TTC549 (cell line): ENCODE data around the gene TMEM9B.
"Not testable (repeated sequence)": the region's sequence is repeated elsewhere in the genome, so short reads cannot be mapped to it uniquely, and the experiment has no call there.

ENCODE experiments used
- FAIRE-seq: peaks from 2 replicates; lab custom pipeline; 2012; peaks lifted over from hg19 to GRCh38; lab: Jason Lieb, UNC

Gene TMEM9B

GRCh38 chr11:8964324-8965320, at the start of gene TMEM9B:
TSS of gene TMEM9B (minus strand) at chr11:8964442. CDS start at chr11:8964313, 129 bp downstream.
- FAIRE-seq, result no peak

GRCh38 chr11:9013373-9013772, 49.1 kb upstream of the TMEM9B start:
- FAIRE-seq, result no peak

- FAIRE-seq, result not testable (repeated sequence)
Measured at GRCh38 chr11:9009538-9009937, 45.3 kb upstream of the TMEM9B start.

GRCh38 chr11:9008661-9009060, 44.4 kb upstream of the TMEM9B start:
- no peak for FAIRE-seq

GRCh38 chr11:9008011-9008550, 43.8 kb upstream of the TMEM9B start:
- no peak for FAIRE-seq

- no peak for FAIRE-seq
Measured at GRCh38 chr11:9005087-9005486, 40.8 kb upstream of the TMEM9B start.

GRCh38 chr11:9004183-9004926, 40.1 kb upstream of the TMEM9B start:
- FAIRE-seq, result no peak

GRCh38 chr11:9003573-9004182, 39.4 kb upstream of the TMEM9B start, which contains the start of gene NRIP3:
TSS of gene NRIP3 (minus strand) at chr11:9004001. CDS start at chr11:9003935, 66 bp downstream.
- FAIRE-seq, result no peak

- no peak for FAIRE-seq
Measured at GRCh38 chr11:9002920-9003572, 38.8 kb upstream of the TMEM9B start.

GRCh38 chr11:9001736-9002135, 37.5 kb upstream of the TMEM9B start:
- FAIRE-seq, result no peak

- no peak for FAIRE-seq
Measured at GRCh38 chr11:8998017-8998416, 33.8 kb upstream of the TMEM9B start.

GRCh38 chr11:8997451-8997850, 33.2 kb upstream of the TMEM9B start:
- FAIRE-seq, result no peak

GRCh38 chr11:8989453-8989852, 25.2 kb upstream of the TMEM9B start:
- no peak for FAIRE-seq

GRCh38 chr11:8988329-8989234, 24.3 kb upstream of the TMEM9B start:
- FAIRE-seq, result no peak

GRCh38 chr11:8987446-8987845, 23.2 kb upstream of the TMEM9B start:
- no peak for FAIRE-seq

GRCh38 chr11:8986772-8987171, 22.5 kb upstream of the TMEM9B start:
- not testable (repeated sequence) for FAIRE-seq

GRCh38 chr11:8985462-8985861, 21.2 kb upstream of the TMEM9B start:
- FAIRE-seq, result no peak

GRCh38 chr11:8983552-8983951, 19.3 kb upstream of the TMEM9B start:
- FAIRE-seq, result no peak

GRCh38 chr11:8980485-8980884, 16.2 kb upstream of the TMEM9B start:
- no peak for FAIRE-seq

GRCh38 chr11:8979365-8979764, 15.1 kb upstream of the TMEM9B start:
- not testable (repeated sequence) for FAIRE-seq

GRCh38 chr11:8973121-8973520, 8.9 kb upstream of the TMEM9B start:
- no peak for FAIRE-seq
